Anterior cingulate cortex (tissue), 58 donors: Measurements from ENCODE around the gene CTSH.
"Not testable (repeated sequence)": the region's sequence is repeated elsewhere in the genome, so short reads cannot be mapped to it uniquely, and the experiment has no call there.

Experiments
- DNase-seq, 58 donors: peaks; one replicate each; lab custom pipeline; 2025; lab: John Stamatoyannopoulos, UW

Gene CTSH

DNA sequence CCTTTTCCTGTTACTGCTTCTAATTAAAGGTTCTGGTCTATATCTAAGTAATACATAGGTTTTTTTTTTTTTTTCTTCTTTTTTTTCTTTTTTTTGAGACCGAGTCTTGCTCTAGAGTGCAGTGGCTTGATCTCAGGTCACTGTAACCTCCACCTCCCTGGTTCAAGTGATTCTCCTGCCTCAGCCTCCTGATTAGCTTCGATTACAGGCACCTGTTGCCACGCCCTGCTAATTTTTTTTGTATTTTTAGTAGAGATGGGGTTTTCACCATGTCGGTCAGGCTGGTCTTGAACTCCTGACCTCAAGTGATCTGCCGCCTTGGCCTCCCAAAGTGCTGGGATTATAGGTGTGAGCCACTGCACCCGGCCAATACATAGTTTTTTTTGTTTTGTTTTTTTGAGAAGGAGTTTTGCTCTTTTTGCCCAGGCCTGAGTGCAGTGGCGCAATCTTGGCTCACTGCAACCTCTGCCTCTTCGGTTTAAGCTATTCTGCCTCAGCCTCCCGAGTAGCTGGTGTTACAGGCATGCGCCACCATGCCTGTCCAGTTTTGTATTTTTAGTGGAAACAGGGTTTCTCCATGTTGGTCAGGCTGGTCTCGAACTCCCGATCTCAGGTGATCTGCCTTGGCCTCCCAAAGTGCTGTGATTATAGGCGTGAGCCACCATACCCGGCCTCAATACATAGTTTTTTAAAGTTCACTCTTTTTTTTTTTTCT lies 43.9 kb downstream of the CTSH start:
- DNase-seq, result not testable (repeated sequence)

DNA sequence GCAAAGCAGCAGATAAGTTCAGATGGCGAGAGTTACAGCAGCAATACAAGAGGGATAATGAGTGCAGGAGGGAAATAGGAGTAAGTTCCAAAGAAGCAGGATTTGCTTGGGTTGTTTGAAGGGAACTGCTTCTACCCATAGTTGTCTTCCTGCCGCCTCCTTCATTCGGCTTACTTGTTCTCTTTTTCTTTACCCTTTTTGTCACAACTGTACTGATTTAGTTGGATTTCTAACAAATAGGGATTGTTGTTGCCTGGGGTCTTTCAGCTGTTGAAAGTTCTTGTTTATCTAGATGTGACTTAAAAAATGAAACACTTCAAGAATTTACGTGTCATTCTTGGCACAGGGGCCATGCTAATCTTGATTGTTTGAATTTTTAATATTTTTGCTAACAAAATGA lies 46.3 kb downstream of the CTSH start:
- no peak for DNase-seq

DNA sequence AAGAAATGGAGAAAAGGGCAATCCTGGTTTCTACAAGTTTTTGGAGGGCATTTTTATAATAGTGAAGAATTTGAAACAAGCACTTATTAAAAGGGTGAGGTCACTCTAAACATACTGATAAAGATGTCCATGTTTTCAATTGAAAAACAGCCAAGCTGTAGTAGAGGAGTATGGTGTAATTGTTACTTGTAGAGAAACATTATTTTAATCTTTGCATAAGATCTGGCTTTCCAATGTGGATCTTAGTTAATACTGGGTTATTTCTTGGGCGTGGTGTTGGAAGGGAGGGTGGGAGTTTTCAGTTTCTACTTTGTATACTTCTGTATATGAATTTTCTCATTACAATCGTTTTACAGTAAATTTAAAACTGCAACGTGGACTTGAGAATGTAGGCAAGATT lies 49.4 kb downstream of the CTSH start:
- DNase-seq, result no peak

DNA sequence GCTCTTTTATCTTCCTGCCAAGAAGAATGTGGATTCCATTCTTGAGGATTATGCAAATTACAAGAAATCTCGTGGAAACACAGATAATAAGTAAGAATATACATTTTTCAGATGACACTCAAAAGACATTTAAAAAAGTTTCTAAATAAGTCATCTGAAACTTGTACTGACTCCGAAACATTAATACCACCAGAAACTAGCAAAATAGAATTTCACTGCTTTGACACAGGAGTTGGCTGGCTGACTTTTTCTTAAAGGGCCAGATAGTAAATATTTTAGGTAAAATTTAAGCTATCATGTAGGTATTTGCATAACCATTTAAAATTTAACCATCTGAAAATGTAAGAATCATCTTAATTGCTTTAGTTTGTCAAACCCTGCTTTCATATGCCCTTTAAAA lies 51.3 kb downstream of the CTSH start:
- DNase-seq, result no peak

DNA sequence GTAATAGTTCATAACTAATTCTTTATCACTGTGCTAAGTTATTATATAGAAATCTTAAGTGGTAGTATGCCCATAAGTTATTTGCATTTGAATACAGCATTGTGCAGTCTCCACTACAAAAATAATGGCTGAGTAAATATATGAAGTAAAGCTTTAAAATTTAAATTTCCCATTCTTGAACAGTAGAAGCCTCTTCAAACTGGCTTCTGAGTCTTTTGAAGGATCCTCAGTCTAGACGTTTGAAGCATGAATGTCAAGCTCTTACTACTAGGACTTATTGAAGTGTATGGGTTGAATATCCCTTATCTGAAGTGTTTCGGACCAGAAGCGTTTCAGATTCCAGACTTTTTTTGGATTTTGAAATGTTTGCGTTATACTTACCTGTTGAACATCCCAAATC lies 55.8 kb downstream of the CTSH start:
- no peak for DNase-seq

DNA sequence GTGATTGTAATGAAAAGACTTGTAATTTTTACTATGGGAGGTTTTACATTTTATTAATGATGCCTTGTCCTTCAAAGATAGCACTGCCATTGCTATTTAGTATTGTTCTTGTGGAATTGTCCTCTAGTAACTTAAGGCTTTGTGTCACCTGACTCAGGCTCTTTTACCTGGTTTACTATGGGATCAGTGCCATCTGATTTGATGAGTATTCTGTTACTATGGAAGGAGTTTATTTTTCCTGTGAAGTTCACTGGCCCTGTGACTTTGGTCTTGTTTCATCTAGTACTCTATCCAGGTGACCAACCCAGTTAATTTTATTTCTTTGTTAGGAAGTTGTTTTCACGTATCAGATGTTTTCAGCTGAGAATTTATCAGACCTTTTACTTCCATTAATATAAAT lies 63.2 kb downstream of the CTSH start:
- no peak for DNase-seq

DNA sequence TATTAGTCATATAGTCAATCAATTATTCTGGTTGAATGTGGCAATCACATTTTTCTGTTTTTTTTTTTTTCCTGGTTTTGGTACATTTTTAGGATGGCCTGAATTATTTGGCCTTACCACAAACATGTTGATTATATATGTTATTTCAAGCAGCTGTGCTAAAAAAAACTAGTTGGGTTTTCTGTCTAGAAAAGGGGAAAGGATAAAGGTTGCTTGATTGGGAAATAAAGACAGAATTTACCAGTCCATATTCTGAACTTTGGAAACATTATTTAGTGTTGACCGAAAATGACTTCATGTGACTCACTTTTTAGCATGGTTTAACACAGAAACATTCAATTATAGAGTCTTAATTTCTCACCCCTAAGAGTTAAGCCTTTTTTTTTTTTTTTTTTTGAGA lies 64.0 kb downstream of the CTSH start:
- DNase-seq, result no peak

DNA sequence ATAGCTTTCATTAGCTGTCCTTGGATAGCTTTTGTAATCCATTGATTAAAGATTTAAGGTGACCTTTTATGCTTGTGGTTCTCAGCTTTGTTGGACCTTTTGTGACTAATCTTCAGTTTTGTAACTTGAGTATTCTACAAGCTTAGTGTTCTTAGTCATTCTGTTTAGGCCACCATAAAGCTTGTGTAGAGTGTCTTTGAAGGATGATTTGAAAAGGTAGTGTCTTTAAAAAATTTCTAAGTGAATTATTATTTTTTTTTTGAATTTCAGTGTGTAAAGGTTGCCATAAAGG lies 64.7 kb downstream of the CTSH start:
- no peak for DNase-seq

DNA sequence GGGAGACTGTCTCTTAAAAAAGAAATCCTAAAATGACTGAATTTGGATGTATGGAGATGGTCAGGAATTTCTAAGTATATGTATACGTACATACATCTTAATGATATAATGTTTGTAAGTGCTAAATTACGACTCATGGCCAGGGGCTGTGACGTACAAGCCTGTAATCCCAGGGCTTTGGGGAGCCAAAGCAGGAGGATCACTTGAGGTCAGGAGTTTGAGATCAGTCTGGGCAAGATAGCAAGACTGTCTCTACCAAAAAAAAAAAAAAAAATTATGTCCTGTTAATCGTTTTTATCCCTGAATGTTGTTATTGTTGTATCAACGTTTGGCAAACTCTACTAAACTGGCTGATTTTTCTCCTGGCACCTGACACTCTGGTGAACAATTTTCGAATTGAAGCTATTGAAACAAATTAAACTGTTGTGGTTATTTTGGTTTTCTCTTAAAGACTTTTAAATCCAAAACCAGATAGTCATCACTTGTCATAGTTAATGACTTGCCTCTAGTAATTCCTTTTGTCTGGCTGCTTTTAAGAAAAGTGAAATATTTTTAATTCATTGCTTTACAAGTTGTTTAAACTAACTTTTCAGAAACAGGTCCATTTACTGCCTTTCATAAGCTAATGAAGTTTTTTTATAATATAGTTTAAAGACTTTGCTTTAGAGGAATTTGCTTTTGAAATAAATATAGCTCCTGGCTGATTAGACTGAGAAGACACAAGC lies 65.2 kb downstream of the CTSH start:
- DNase-seq, result no peak

DNA sequence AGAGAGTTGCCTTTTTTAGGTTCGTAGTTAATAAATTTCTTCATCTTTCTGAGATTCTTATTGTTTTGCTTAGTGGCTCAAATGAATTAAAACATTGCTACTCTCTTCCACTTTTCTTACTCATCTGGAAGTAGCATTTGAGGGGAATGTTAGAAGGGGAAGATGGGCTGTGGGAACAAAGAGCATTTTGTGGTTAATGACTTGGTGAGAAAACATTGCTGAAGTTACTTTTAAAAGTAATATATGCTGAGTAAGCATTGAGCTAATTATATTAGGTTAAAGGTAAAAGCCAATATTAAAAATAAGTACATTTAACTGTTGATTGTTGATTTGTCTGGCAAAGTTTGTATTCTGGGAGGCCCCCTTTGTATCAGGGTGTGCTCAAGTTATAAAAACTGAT lies 66.5 kb downstream of the CTSH start:
- DNase-seq, result no peak

DNA sequence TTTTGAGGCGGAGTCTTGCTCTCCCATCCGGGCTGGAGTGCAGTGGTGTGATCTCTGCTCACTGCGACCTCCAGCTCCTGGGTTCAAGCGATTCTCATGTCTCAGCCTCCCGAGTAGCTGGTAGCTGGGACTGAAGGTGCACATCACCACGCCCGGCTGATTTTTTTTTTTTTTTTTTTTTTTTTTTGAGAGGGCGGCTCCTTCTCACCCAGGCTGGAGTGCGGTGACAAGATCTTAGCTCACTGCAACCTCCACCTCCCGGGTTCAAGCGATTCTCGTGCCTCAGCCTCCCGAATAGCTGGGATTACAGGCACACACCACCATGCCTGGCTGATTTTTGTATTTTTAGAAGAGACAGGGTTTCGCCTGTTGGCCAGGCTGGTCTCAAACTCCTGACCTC lies 67.9 kb downstream of the CTSH start:
- not testable (repeated sequence) for DNase-seq

DNA sequence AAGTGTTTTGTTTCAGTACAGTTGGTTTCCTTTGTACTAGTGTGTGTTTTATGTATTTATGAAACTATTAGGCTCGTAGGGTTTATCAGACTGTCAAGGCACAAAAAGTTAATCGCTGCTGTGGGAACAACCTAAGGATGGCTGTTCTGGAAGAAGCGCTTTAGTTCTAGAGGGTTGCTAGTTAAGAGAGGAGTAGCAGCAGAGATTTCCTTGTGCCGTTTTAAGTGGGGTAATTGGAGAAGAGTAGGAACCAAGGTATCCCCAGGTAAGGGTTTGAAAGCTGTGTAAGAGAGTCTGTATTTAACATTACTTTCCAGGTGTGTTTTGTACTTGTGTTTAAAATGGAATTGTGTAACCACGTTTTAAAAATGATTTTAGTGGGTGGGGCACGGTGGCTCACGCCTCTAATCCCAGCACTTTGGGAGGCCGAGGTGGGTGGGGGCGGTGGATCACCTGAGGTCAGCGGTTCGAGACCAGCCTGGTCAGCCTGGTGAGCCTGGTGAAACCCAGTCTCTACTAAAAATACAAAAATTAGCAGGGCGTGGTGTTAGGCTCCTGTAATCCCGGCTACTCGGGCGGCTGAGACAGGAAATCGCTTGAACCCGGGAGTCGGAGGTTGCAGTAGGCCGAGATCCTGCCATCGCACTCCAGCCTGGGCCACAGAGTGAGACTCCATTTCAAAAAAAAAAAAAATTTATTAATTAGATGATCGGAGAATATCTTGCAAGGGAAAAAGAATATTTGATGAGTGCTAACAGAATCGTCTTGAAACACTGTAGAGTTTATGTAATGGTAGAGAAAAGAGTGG lies 69.5 kb downstream of the CTSH start:
- DNase-seq, result no peak

DNA sequence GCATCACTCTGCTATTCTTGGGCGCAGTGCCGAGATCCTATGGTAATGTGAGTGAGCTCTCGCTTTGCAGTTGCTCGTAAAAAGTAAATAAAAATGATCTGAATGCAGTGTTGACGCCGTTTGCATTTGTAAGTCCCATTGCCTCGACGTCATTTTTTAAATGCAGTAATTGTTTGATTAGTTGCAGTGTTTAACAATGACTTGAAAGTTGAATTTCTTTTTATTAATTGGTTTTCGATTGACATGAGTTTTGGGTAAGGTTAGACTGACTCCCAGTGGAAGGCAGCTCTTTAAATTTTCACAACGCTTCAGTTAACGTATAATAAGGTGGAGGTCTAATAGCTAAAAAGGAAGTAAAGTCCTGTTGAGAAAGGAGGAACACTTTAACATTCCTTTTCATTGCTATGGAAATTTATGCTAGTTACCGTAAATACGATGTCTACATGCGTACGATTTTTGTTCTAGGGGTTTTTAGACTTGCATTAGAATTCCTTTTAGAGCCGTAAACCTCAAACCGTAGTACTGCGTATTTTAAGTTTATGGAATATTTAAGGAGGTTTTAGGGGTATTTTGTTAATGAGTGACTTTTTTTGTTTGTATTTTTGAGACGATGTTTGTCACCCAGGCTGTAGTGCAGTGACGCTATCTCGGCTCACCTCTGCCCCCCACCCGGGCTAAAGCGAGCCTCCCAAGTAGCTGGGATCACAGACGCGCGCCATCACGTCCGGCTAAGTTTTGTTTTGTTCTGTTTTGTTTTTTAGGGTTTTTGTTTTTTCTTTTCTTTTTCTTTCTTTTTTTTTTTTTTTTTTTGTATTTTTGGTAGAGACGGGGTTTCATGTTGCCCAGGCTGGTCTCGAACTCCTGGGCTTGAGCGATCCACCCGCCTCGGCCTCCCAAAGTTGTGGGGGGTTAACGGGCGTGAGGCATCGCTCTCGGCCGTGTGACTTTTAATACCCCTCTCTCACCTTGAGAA lies 70.8 kb downstream of the CTSH start:
- DNase-seq, result peak in 1 of 58 donors; percentile 15

DNA sequence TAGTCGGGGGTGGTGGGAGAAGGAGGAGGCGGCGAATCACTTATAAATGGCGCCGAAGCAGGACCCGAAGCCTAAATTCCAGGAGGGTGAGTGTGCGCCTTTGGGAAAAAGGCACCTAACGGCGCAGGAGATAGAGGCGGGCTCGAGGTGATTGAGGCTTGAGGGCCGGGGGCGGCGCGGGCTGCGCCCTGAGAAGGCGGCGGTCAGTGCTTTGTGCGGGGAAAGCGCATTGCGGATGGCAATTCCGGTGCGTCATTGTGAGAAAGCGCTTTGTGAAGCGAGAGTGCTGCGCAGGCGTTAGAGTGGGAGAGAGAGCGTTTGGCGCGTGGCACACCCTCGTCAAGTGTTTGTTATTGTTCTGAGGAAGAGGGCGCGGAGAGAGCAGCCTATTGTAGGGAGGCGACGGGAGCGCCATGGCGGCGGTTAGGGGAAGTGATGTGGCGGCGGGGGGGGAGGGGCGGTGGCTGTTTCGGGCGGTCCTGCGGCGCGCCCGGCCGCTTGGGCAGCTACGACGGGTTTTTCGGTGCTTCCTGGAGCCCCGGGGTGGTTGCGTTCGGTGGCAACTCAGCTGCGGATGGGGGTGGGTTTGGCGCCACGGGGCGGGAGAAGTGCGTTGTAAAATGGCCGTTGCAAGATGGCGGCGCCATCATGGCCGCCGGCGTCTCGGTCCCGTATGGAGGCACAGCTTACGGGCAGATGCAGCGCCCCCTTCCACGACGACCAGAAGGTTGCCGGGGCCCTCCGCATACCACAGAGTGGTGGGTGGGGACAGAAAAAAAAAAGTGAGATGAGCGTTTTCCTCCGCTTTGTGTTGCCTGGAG lies 71.7 kb downstream of the CTSH start:
- peak; percentile 7 to 86 (median 71) for DNase-seq

DNA sequence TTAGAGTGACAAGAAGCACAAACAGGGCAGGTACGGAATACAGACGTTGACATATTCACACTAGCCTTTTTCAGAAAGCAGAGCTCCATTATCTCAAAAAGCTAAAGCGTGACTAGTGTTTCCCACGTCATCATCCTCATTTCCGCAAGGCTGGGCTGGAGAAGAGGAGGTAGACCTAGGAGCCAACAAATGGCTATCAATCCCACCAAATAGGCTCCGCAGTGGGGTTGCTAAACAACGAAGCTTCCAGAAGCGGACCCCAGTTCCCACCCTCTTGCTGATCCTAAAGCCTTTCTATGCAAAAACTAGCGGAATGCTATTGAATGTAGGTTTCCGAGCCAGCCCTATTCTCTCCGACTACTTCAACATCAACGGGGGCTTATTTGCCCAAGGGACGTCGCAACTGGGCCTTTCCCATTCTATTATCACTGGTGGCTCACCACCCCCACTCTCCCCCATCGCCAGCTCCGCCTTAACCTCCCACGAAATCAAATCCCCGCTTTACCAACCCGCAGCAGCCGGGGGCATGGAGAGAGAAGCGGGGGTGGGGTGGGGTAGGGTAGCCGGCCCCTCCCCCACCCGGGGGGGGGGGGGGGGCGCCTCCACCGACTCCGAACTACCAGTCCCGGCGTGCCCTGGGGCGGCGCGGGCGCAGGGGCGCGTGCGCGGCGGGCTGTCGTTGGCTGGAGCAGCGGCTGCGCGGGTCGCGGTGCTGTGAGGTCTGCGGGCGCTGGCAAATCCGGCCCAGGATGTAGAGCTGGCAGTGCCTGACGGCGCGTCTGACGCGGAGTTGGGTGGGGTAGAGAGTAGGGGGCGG lies 72.5 kb downstream of the CTSH start, which contains the start of gene MORF4L1:
TSS of gene MORF4L1 (plus strand) at position 736 of the 817 bp plus-strand sequence. CDS start 128 bp downstream, outside the sequence.
- DNase-seq, result peak; percentile 67 to 98 (median 96)

DNA sequence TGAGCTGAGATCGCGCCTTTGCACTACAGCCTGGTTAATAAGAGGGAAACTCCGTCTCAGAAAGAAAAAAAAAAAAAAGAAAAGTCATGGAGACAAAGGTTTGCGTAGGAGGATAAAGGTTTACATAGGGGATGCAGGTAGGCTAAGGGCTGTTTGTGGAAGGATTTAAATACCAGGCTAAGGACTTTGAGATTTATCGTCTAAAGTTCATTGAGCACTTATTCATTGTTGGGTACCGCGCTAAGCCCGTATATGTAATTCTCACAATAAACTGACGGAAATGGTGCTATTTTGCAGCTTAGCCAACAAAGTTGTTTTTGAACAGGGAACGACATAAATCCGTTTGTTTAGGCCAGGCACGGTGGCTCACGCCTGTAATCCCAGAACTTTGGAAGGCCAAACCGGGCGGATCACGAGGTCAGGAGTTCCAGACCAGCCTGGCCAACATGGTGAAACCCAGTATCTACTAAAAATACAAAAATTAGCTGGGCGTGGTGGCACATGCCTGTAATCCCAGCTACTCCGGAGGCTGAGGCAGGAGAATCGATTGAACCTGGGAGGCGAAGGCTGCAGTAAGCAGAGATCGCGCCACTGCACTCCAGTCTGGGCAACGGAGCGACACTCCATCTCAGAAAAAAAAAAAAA lies 73.2 kb downstream of the CTSH start:
- DNase-seq, result not testable (repeated sequence)
